Measurements from ENCODE around the gene PAX5.

PAX5 gene

DNA sequence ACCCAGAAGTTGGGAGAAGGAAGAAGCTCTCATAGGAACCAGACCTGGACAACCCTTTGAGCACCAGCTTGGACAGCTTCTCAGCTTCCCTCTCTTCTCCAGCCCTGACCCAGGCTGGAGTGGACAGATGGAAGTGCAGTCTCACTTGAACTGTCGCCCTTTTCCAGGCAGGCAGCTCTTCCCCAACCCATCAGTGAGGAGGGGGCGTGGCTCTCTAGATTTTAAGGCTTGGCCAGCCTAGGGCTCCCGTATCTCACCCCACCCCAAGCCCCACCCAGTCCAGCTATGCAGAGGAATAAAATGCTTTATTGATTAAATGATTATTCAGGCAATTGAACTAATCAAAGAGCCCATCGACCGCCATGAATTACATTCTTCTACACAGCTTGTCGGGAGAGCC, 2.2 kb downstream of the PAX5 start:
- FAIRE-seq (no peak), DNase-seq (ENCODE audit: insufficient read length, low spot score) (no peak)
- no peak for TF ChIP-seq TAF1 (IDR thresholded peaks at IDR 0.05; ENCODE audit: low read depth, low read length)
- TF ChIP-seq POLR2A (IDR thresholded peaks at IDR 0.05; ENCODE audit: low read depth, low read length) = no peak
- no peak for TF ChIP-seq POLR2AphosphoS5 (IDR thresholded peaks at IDR 0.05; ENCODE audit: low read depth, low read length)
- TF ChIP-seq PAX5 (IDR thresholded peaks at IDR 0.05; ENCODE audit: insufficient read depth, low read length, severe bottlenecking) = no peak
- TF ChIP-seq POU2F2 (IDR thresholded peaks at IDR 0.05; ENCODE audit: low read depth, low read length) = no peak
- no peak for TF ChIP-seq SPI1 (IDR thresholded peaks at IDR 0.05; ENCODE audit: low read depth, low read length)

DNA sequence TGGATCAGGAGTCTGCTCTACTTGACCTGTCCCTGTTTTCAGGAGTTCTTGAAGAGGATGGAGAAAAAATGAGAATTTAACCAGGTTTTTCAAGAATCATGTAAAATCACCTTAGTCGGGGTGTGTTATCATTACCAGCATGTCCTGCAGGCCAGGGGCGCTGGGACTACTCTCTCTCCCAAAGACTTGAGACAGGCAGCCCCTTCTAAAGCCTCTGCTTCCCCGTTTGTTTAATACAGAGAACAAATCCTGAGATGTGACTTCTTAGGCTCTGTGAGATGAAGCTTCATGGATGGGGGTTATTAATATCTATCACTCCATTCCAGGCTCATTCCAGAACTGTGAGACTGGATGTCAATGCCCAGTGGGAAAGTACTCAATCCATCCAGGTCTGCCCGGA, 3.0 kb downstream of the PAX5 start:
- TF ChIP-seq PAX5 (IDR thresholded peaks at IDR 0.05; ENCODE audit: insufficient read depth, low read length, severe bottlenecking) = no peak
- TF ChIP-seq POLR2A (IDR thresholded peaks at IDR 0.05; ENCODE audit: low read depth, low read length) = no peak
- TF ChIP-seq POLR2AphosphoS5 (IDR thresholded peaks at IDR 0.05; ENCODE audit: low read depth, low read length) = no peak
- no peak for TF ChIP-seq POU2F2 (IDR thresholded peaks at IDR 0.05; ENCODE audit: low read depth, low read length)
- no peak for TF ChIP-seq TAF1 (IDR thresholded peaks at IDR 0.05; ENCODE audit: low read depth, low read length)
- no peak for TF ChIP-seq SPI1 (IDR thresholded peaks at IDR 0.05; ENCODE audit: low read depth, low read length)
- FAIRE-seq (no peak), DNase-seq (ENCODE audit: insufficient read length, low spot score) (no peak)

DNA sequence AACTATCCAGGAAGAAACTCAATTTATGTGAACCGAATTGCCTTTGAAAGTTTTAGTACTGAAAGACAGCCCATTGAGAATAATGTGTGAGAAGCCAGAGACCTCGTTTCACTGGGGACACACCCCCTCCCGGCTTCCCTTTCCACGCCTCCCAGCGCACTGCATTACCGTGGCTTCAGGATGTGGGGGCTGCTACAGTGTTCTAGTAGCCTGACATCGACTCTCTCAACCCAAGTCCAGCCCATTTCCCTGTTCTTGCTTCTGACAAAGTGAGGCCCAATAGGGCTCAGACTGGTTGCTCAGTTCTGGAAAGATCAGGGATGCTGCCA, 3.5 kb downstream of the PAX5 start:
- TF ChIP-seq POLR2AphosphoS5 (IDR thresholded peaks at IDR 0.05; ENCODE audit: low read depth, low read length) (no peak), TAF1 (IDR thresholded peaks at IDR 0.05; ENCODE audit: low read depth, low read length) (no peak; the same call in 1 of the 2 replicates), PAX5 (IDR thresholded peaks at IDR 0.05; ENCODE audit: insufficient read depth, low read length, severe bottlenecking) (no peak), POLR2A (IDR thresholded peaks at IDR 0.05; ENCODE audit: low read depth, low read length) (peak; percentile 44; the same call in 1 of the 2 replicates), POU2F2 (IDR thresholded peaks at IDR 0.05; ENCODE audit: low read depth, low read length) (peak; percentile 26; the same call in 1 of the 2 replicates), SPI1 (IDR thresholded peaks at IDR 0.05; ENCODE audit: low read depth, low read length) (peak; percentile 43; the same call in 1 of the 2 replicates)
- FAIRE-seq = peak; percentile 95

DNA sequence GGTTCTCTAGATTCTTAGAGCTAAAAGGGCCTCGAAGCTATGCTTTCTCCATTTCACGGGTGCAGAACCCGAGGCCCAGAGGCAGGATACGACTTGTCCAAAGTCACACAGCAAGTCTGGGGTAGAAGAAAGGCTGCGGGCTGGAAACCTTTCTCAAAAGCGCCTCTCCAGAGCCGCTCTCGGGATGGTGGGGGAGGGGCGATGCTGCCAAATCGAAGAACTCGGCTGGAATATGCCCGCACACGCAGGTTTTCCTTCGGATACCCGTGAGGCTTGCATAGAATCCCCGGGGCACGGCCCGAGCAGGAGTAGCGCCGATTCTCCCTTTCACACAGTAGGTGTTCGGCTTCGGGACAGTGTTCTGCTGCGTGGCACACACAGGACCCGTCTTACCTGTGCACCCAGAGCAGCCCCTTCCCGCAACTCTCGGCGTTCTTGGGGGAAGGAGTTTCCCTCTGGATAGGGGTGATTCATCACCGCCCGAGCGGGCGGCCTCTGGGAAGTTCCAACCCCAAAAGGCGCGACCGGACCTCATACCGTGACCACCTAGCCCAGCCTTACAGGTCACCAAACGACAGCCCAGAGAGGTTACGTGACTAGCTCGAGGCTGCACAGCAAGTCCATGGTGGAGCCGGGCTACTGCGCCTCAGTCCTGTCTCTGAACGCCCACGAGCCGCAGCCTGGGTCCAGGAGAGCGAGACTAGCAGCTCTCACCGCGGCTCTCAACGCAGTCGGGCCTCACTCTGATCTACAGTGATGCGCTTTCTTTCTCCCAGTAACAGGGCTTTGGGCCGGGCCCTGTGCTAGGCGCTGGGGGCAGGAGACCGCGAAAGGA, 4.1 kb downstream of the PAX5 start:
- DNase-seq (ENCODE audit: insufficient read length, low spot score) = no peak
- TF ChIP-seq POLR2AphosphoS5 (IDR thresholded peaks at IDR 0.05; ENCODE audit: low read depth, low read length) = peak; percentile 55
- TF ChIP-seq PAX5 (IDR thresholded peaks at IDR 0.05; ENCODE audit: insufficient read depth, low read length, severe bottlenecking) = no peak
- TF ChIP-seq POU2F2 (IDR thresholded peaks at IDR 0.05; ENCODE audit: low read depth, low read length) = no peak
- TF ChIP-seq SPI1 (IDR thresholded peaks at IDR 0.05; ENCODE audit: low read depth, low read length) = no peak
- TF ChIP-seq POLR2A (IDR thresholded peaks at IDR 0.05; ENCODE audit: low read depth, low read length) = no peak
- no peak for TF ChIP-seq TAF1 (IDR thresholded peaks at IDR 0.05; ENCODE audit: low read depth, low read length)
- no peak for FAIRE-seq

More for the DNA sequence above, 3.5 kb downstream of the PAX5 start:
- no peak for DNase-seq (ENCODE audit: insufficient read length, low spot score)

GRCh38 chr9:37029304-37029775, 4.7 kb downstream of the PAX5 start:
- FAIRE-seq = peak; percentile 62
- no peak for DNase-seq (ENCODE audit: insufficient read length, low spot score)
- TF ChIP-seq POLR2A (IDR thresholded peaks at IDR 0.05; ENCODE audit: low read depth, low read length) (no peak; the same call in 1 of the 2 replicates), SPI1 (IDR thresholded peaks at IDR 0.05; ENCODE audit: low read depth, low read length) (no peak), TAF1 (IDR thresholded peaks at IDR 0.05; ENCODE audit: low read depth, low read length) (no peak), POU2F2 (IDR thresholded peaks at IDR 0.05; ENCODE audit: low read depth, low read length) (no peak), POLR2AphosphoS5 (IDR thresholded peaks at IDR 0.05; ENCODE audit: low read depth, low read length) (no peak), PAX5 (IDR thresholded peaks at IDR 0.05; ENCODE audit: insufficient read depth, low read length, severe bottlenecking) (no peak)

DNA sequence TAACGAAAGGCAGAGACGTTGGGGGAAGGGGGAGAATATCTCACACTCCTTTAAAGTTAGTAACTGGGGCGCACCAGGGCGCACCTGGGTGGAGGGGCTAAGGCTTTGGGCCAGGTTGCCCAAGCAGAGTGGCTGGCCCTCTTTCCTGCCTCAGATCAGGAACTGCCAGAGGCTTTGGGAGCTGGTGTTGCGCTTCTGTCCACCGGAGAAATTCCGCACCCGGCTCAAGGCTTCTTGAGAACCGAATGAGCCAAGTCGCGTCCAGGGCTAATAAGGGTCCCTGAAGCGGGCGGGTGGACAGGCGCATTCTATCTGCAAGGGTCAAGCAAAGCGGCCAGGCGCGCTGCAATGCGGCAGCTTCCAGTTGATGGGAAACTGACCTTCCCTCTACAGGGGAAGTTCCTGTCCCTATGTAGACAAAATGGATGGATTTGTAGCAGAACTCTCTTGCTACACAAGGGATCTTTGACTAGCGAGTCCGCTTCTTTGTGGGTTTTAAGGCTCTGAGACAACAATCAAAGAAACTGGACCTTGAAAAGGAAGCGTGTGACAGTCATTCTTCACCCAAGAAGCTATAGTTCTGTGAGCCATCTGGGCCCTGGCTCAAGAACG, 5.5 kb downstream of the PAX5 start:
- TF ChIP-seq PAX5 (IDR thresholded peaks at IDR 0.05; ENCODE audit: insufficient read depth, low read length, severe bottlenecking) = no peak
- TF ChIP-seq SPI1 (IDR thresholded peaks at IDR 0.05; ENCODE audit: low read depth, low read length) = no peak
- DNase-seq (ENCODE audit: insufficient read length, low spot score) = no peak
- no peak for FAIRE-seq

- FAIRE-seq (peak; percentile 100), DNase-seq (ENCODE audit: insufficient read length, low spot score) (peak; percentile 96)
Observed at GRCh38 chr9:37027582-37028419, 6.3 kb downstream of the PAX5 start.

GRCh38 chr9:37026931-37027581, 7.0 kb downstream of the PAX5 start:
- no peak for DNase-seq (ENCODE audit: insufficient read length, low spot score)
- TF ChIP-seq POU2F2 (IDR thresholded peaks at IDR 0.05; ENCODE audit: low read depth, low read length) (no peak), POLR2AphosphoS5 (IDR thresholded peaks at IDR 0.05; ENCODE audit: low read depth, low read length) (no peak), PAX5 (IDR thresholded peaks at IDR 0.05; ENCODE audit: insufficient read depth, low read length, severe bottlenecking) (no peak), TAF1 (IDR thresholded peaks at IDR 0.05; ENCODE audit: low read depth, low read length) (no peak), SPI1 (IDR thresholded peaks at IDR 0.05; ENCODE audit: low read depth, low read length) (peak; percentile 21; the same call in 1 of the 2 replicates)

More at GRCh38 chr9:37027582-37028419, 6.3 kb downstream of the PAX5 start:
- TF ChIP-seq TAF1 (IDR thresholded peaks at IDR 0.05; ENCODE audit: low read depth, low read length) (0 out of 2 replicates have a peak, but pooled peaks have one; percentile 13), POLR2A (IDR thresholded peaks at IDR 0.05; ENCODE audit: low read depth, low read length) (peak; percentile 39; the same call in 1 of the 2 replicates), POLR2AphosphoS5 (IDR thresholded peaks at IDR 0.05; ENCODE audit: low read depth, low read length) (peak; percentile 52; the same call in 1 of the 2 replicates), SPI1 (IDR thresholded peaks at IDR 0.05; ENCODE audit: low read depth, low read length) (no peak), POU2F2 (IDR thresholded peaks at IDR 0.05; ENCODE audit: low read depth, low read length) (no peak; the same call in 1 of the 2 replicates), PAX5 (IDR thresholded peaks at IDR 0.05; ENCODE audit: insufficient read depth, low read length, severe bottlenecking) (peak; percentile 25)

More at GRCh38 chr9:37026931-37027581, 7.0 kb downstream of the PAX5 start:
- no peak for FAIRE-seq
